Measurements from ENCODE around the gene OLFML2A. TPM values are rescaled to one million over a fixed set of nuclear protein-coding genes. Genes with fewer than 3 reads are reported as not detected.

OLFML2A gene
- total and polyA plus RNA-seq, 2 donors (not counting 1 experiment from before 2014, with no cell fraction given) = 2.7 to 33.7 TPM

- Histone ChIP-seq H3K27me3 (ENCODE audit: control insufficient read depth, insufficient read depth, low read length) (no peaks in the 10 kb centered on the region), H3K4me1 (ENCODE audit: control insufficient read depth, extremely low read depth, insufficient read depth, low read length) (peaks cover 2% of the 10 kb centered on the region), H3K4me3 (replicated peaks in 1 of 4; ENCODE audit: control extremely low read depth in 1 of 4, insufficient read depth in 1 of 4, low read depth in 3 of 4, low read length in 4 of 4) (no peak overlapping the region), H3K9ac (ENCODE audit: insufficient read depth, low read length) (no peak overlapping the region), H3K36me3 (ENCODE audit: control insufficient read depth, insufficient read depth, low read length) (no peaks in the 10 kb centered on the region), H3K79me2 (ENCODE audit: control insufficient read depth, insufficient read depth, low read length) (no peaks in the 10 kb centered on the region), H2AFZ (ENCODE audit: low read length) (no peak overlapping the region), H3K4me2 (ENCODE audit: extremely low read depth, insufficient read depth, low read length) (no peak overlapping the region), H3K9me3 (ENCODE audit: control insufficient read depth, insufficient read depth, low read depth, low read length) (no peaks in the 10 kb centered on the region), H3K27ac (ENCODE audit: insufficient read depth, low read length) (no peak overlapping the region), H4K20me1 (ENCODE audit: control insufficient read depth, extremely low read depth, insufficient read depth, low read length) (no peaks in the 10 kb centered on the region)
- peak in 1 of 2 donors; percentile 43 for TF ChIP-seq CTCF (conservative IDR thresholded peaks at IDR 0.05 in 1 of 2, IDR thresholded peaks at IDR 0.05 in 1 of 2; ENCODE audit: low read depth in 1 of 2, low read length in 2 of 2)
- no peak for TF ChIP-seq EZH2 (IDR thresholded peaks at IDR 0.05; ENCODE audit: low read length, missing control alignments)
- DNase-seq (ENCODE audit: low read depth in 2 of 2) = no peak
These were observed 63.4 kb downstream of the OLFML2A start for GRCh38 chr9:124840300-124840833.

- H3K4me1 ChIP-seq (ENCODE audit: control insufficient read depth, extremely low read depth, insufficient read depth, low read length) = no peaks in the 10 kb centered on the region
- no peaks in the 10 kb centered on the region for H4K20me1 ChIP-seq (ENCODE audit: control insufficient read depth, extremely low read depth, insufficient read depth, low read length)
- no peak overlapping the region for H3K4me2 ChIP-seq (ENCODE audit: extremely low read depth, insufficient read depth, low read length)
- no peaks in the 10 kb centered on the region for H3K9me3 ChIP-seq (ENCODE audit: control insufficient read depth, insufficient read depth, low read depth, low read length)
- no peak for TF ChIP-seq EZH2 (IDR thresholded peaks at IDR 0.05; ENCODE audit: low read length, missing control alignments)
- H3K4me3 ChIP-seq (replicated peaks in 1 of 4; ENCODE audit: control extremely low read depth in 1 of 4, insufficient read depth in 1 of 4, low read depth in 3 of 4, low read length in 4 of 4) = no peak overlapping the region
- no peaks in the 10 kb centered on the region for H3K79me2 ChIP-seq (ENCODE audit: control insufficient read depth, insufficient read depth, low read length)
- no peak overlapping the region for H3K9ac ChIP-seq (ENCODE audit: insufficient read depth, low read length)
- no peak overlapping the region for H3K27ac ChIP-seq (ENCODE audit: insufficient read depth, low read length)
- H3K27me3 ChIP-seq (ENCODE audit: control insufficient read depth, insufficient read depth, low read length) = no peaks in the 10 kb centered on the region
- H2AFZ ChIP-seq (ENCODE audit: low read length) = no peak overlapping the region
- DNase-seq (ENCODE audit: low read depth in 2 of 2) = no peak
- no peaks in the 10 kb centered on the region for H3K36me3 ChIP-seq (ENCODE audit: control insufficient read depth, insufficient read depth, low read length)
These were observed 64.3 kb downstream of the OLFML2A start for GRCh38 chr9:124841075-124841821.

- no peaks in the 10 kb centered on the region for H3K27me3 ChIP-seq (ENCODE audit: control insufficient read depth, insufficient read depth, low read length)
- H3K4me2 ChIP-seq (ENCODE audit: extremely low read depth, insufficient read depth, low read length) = no peak overlapping the region
- no peaks in the 10 kb centered on the region for H3K36me3 ChIP-seq (ENCODE audit: control insufficient read depth, insufficient read depth, low read length)
- H4K20me1 ChIP-seq (ENCODE audit: control insufficient read depth, extremely low read depth, insufficient read depth, low read length) = no peaks in the 10 kb centered on the region
- TF ChIP-seq CTCF (conservative IDR thresholded peaks at IDR 0.05 in 1 of 2, IDR thresholded peaks at IDR 0.05 in 1 of 2; ENCODE audit: low read depth in 1 of 2, low read length in 2 of 2) (no peak), EZH2 (IDR thresholded peaks at IDR 0.05; ENCODE audit: low read length, missing control alignments) (no peak)
- no peak for DNase-seq (ENCODE audit: low read depth in 2 of 2)
- H3K27ac ChIP-seq (ENCODE audit: insufficient read depth, low read length) = no peak overlapping the region
- H3K9ac ChIP-seq (ENCODE audit: insufficient read depth, low read length) = no peak overlapping the region
- no peaks in the 10 kb centered on the region for H3K79me2 ChIP-seq (ENCODE audit: control insufficient read depth, insufficient read depth, low read length)
- no peak overlapping the region for H3K4me3 ChIP-seq (replicated peaks in 1 of 4; ENCODE audit: control extremely low read depth in 1 of 4, insufficient read depth in 1 of 4, low read depth in 3 of 4, low read length in 4 of 4)
- H2AFZ ChIP-seq (ENCODE audit: low read length) = no peak overlapping the region
- H3K4me1 ChIP-seq (ENCODE audit: control insufficient read depth, extremely low read depth, insufficient read depth, low read length) = no peaks in the 10 kb centered on the region
- H3K9me3 ChIP-seq (ENCODE audit: control insufficient read depth, insufficient read depth, low read depth, low read length) = no peaks in the 10 kb centered on the region
These were observed 66.6 kb downstream of the OLFML2A start for GRCh38 chr9:124843456-124844034.

Measured in fibroblast of lung (primary cell).